Fibroblast of pulmonary artery (primary cell): ENCODE results near the gene PDPK1.
"Not testable (repeated sequence)": the region's sequence is repeated elsewhere in the genome, so short reads cannot be mapped to it uniquely, and the experiment has no call there.

Experiments
- DNase-seq: peaks from one replicate; pipeline ENCODE4 v3.0.0-alpha.2; 2010; ENCODE audit warnings: low read depth
- H3K4me3 ChIP-seq: replicated peaks from 2 replicates; pipeline ENCODE4 v1.5.1; 2011; ENCODE audit warnings: low read depth, mild to moderate bottlenecking, control low read depth, low read length, moderate library complexity
- CTCF ChIP-seq: IDR thresholded peaks from 2 replicates; pipeline ENCODE4 v1.5.1; 2011; ENCODE audit warnings: mild to moderate bottlenecking, control low read depth, low read length, inconsistent platforms; ENCODE audit errors: missing control alignments

The PDPK1 gene

GRCh38 chr16:2539845-2540458 lies 2.1 kb downstream of the PDPK1 start:
- peak; percentile 36 for TF ChIP-seq CTCF
- DNase-seq: peak; percentile 27
- H3K4me3 ChIP-seq: not testable (repeated sequence)

- DNase-seq, H3K4me3 ChIP-seq: not testable (repeated sequence)
These were observed 3.1 kb downstream of the PDPK1 start for GRCh38 chr16:2540912-2541311.

- not testable (repeated sequence) for H3K4me3 ChIP-seq, DNase-seq
These were observed 3.6 kb downstream of the PDPK1 start for GRCh38 chr16:2541409-2541808.

- not testable (repeated sequence) for H3K4me3 ChIP-seq, DNase-seq
These were observed 6.0 kb downstream of the PDPK1 start for GRCh38 chr16:2543771-2544170.

GRCh38 chr16:2550283-2550878 lies 12.6 kb downstream of the PDPK1 start:
- DNase-seq, H3K4me3 ChIP-seq: not testable (repeated sequence)

- peak; percentile 58 for DNase-seq
- TF ChIP-seq CTCF: peak; percentile 11
These were observed 13.6 kb downstream of the PDPK1 start for GRCh38 chr16:2551420-2551889.

GRCh38 chr16:2554709-2555425 lies 17.0 kb downstream of the PDPK1 start:
- not testable (repeated sequence) for H3K4me3 ChIP-seq, DNase-seq

More at GRCh38 chr16:2551420-2551889, 13.6 kb downstream of the PDPK1 start:
- not testable (repeated sequence) for H3K4me3 ChIP-seq

- not testable (repeated sequence) for DNase-seq
These were observed 19.3 kb downstream of the PDPK1 start for GRCh38 chr16:2557150-2557549.

GRCh38 chr16:2560131-2560797 lies 22.4 kb downstream of the PDPK1 start:
- not testable (repeated sequence) for H3K4me3 ChIP-seq, DNase-seq

More at GRCh38 chr16:2557150-2557549, 19.3 kb downstream of the PDPK1 start:
- not testable (repeated sequence) for H3K4me3 ChIP-seq

GRCh38 chr16:2560798-2561133 lies 22.9 kb downstream of the PDPK1 start:
- TF ChIP-seq CTCF: peak; percentile 23
- not testable (repeated sequence) for H3K4me3 ChIP-seq, DNase-seq

- not testable (repeated sequence) for DNase-seq
These were observed 29.7 kb downstream of the PDPK1 start for GRCh38 chr16:2567506-2567905.

GRCh38 chr16:2568573-2568972 lies 30.8 kb downstream of the PDPK1 start:
- H3K4me3 ChIP-seq, DNase-seq: not testable (repeated sequence)

More at GRCh38 chr16:2567506-2567905, 29.7 kb downstream of the PDPK1 start:
- H3K4me3 ChIP-seq: not testable (repeated sequence)

- DNase-seq, H3K4me3 ChIP-seq: not testable (repeated sequence)
These were observed 34.9 kb downstream of the PDPK1 start for GRCh38 chr16:2572704-2573103.

- H3K4me3 ChIP-seq: not testable (repeated sequence)
These were observed 38.0 kb downstream of the PDPK1 start for GRCh38 chr16:2575839-2576238.

GRCh38 chr16:2577044-2577443 lies 39.2 kb downstream of the PDPK1 start:
- not testable (repeated sequence) for H3K4me3 ChIP-seq, DNase-seq

More at GRCh38 chr16:2575839-2576238, 38.0 kb downstream of the PDPK1 start:
- not testable (repeated sequence) for DNase-seq
